A549 (cell line): ENCODE results near the gene C9orf78.

Source experiments
- CHD2 ChIP-seq: fragments of 150-350 bp; IDR thresholded peaks from 2 replicates; pipeline ENCODE4 v1.6.1; 2014; ENCODE audit warnings: low read length; ENCODE audit not compliant: partially characterized antibody
- CTCF ChIP-seq: fragments of >200 bp; sonication (Bioruptor Twin); formaldehyde crosslinking; IDR thresholded peaks from 3 replicates; pipeline ENCODE4 v1.5.1; 2016
- E2F6 ChIP-seq: IDR thresholded peaks from 2 replicates; pipeline ENCODE4 v1.6.1; 2012; ENCODE audit warnings: low read depth, borderline replicate concordance
- HDAC2 ChIP-seq: fragments of 200-600 bp; sonication (generic); IDR thresholded peaks from 2 replicates; pipeline ENCODE4 v1.6.1; 2016
- HEYL ChIP-seq: fragments of 250-450 bp; sonication (Bioruptor Pico); IDR thresholded peaks from 2 replicates; pipeline ENCODE4 v1.8.0; 2021; ENCODE audit warnings: mild to moderate bottlenecking, moderate library complexity
- JUNB ChIP-seq: fragments of >200 bp; sonication (Bioruptor Twin); formaldehyde crosslinking; IDR thresholded peaks from 2 replicates; pipeline ENCODE4 v1.6.1; 2016
- MAZ ChIP-seq: fragments of 150-350 bp; IDR thresholded peaks from 2 replicates; pipeline ENCODE4 v1.6.1; 2014; ENCODE audit warnings: antibody characterized with exemption, low read depth, low read length, borderline replicate concordance
- NFE2L2 ChIP-seq: fragments of 150-350 bp; conservative IDR thresholded peaks from 2 replicates; pipeline ENCODE4 v1.6.1; 2014; ENCODE audit warnings: low read length
- PHF8 ChIP-seq: fragments of 200-600 bp; sonication (generic); IDR thresholded peaks from 2 replicates; pipeline ENCODE4 v1.6.1; 2016; ENCODE audit warnings: low read depth, mild to moderate bottlenecking, antibody characterized with exemption, moderate library complexity, borderline replicate concordance
- POLR2A ChIP-seq: IDR thresholded peaks from 2 replicates; pipeline ENCODE4 v1.6.1; 2012; ENCODE audit warnings: mild to moderate bottlenecking, low read length
- RFX5 ChIP-seq: fragments of 450-650 bp; IDR thresholded peaks from 2 replicates; pipeline ENCODE4 v1.7.1; 2014; ENCODE audit warnings: antibody characterized with exemption, mild to moderate bottlenecking, moderate library complexity
- SREBF2 ChIP-seq: fragments of 450-650 bp; IDR thresholded peaks from 2 replicates; pipeline ENCODE4 v1.6.1; 2014; ENCODE audit warnings: mild to moderate bottlenecking, moderate library complexity
- TF ChIP-seq, protein P1 (sequence below): IDR thresholded peaks from 2 replicates; pipeline ENCODE4 v1.6.1; 2012

- no peak for TF ChIP-seq HEYL (CRISPR knock-in tag)
- no peak for TF ChIP-seq HDAC2
- TF ChIP-seq MAZ: no peak
- no peak for TF ChIP-seq POLR2A
- TF ChIP-seq, protein P1, sequence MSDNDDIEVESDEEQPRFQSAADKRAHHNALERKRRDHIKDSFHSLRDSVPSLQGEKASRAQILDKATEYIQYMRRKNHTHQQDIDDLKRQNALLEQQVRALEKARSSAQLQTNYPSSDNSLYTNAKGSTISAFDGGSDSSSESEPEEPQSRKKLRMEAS: no peak
- TF ChIP-seq JUNB: no peak
- no peak for TF ChIP-seq CTCF
- TF ChIP-seq PHF8: no peak
- no peak for TF ChIP-seq RFX5
- no peak for TF ChIP-seq CHD2
- no peak for TF ChIP-seq E2F6
- no peak for TF ChIP-seq NFE2L2
- TF ChIP-seq SREBF2: no peak
Observed at GRCh38 chr9:129778469-129778868, 56.6 kb downstream of the C9orf78 start.
